HL-60 (cell line): ENCODE results near the gene LPCAT1.

Source experiments
- DNase-seq, 2 experiments: peaks; one replicate each; pipeline ENCODE4 v3.0.0-alpha.2; 2010 to 2020; ENCODE audit warnings: low read depth in 1 of 2, low spot score in 1 of 2
- H3K27ac ChIP-seq: fragments of 250-450 bp; sonication (Bioruptor Pico); replicated peaks from 2 replicates; pipeline ENCODE4 v1.5.1; 2020; ENCODE audit warnings: mild to moderate bottlenecking, moderate library complexity
- H3K27me3 ChIP-seq: fragments of 250-450 bp; sonication (Bioruptor Pico); 2 replicates; pipeline ENCODE4 v1.5.1; 2021; ENCODE audit warnings: mild to moderate bottlenecking, moderate library complexity; ENCODE audit not compliant: insufficient read depth, poor library complexity, severe bottlenecking
- H3K4me3 ChIP-seq: replicated peaks from 2 replicates; pipeline ENCODE4 v1.5.1; 2011; ENCODE audit warnings: mild to moderate bottlenecking, control low read depth, low read length; ENCODE audit not compliant: insufficient read depth
- CTCF ChIP-seq: IDR thresholded peaks from one replicate; pipeline ENCODE4 v1.5.1; 2011; ENCODE audit warnings: low read length, control low read depth, inconsistent platforms; ENCODE audit not compliant: insufficient read depth
- GABPA ChIP-seq: IDR thresholded peaks from 2 replicates; pipeline ENCODE4 v1.6.1; 2012; ENCODE audit warnings: low read depth
- POLR2AphosphoS5 ChIP-seq: IDR thresholded peaks from 2 replicates; pipeline ENCODE4 v1.6.1; 2012; ENCODE audit warnings: low read depth
- REST ChIP-seq: IDR thresholded peaks from 2 replicates; pipeline ENCODE4 v1.6.1; 2012; ENCODE audit warnings: low read depth; ENCODE audit not compliant: insufficient replicate concordance
- SPI1 ChIP-seq: IDR thresholded peaks from 2 replicates; pipeline ENCODE4 v1.6.1; 2012; ENCODE audit warnings: low read depth, mild to moderate bottlenecking, borderline replicate concordance

The LPCAT1 gene

GRCh38 chr5:1535646-1536045, 11.9 kb upstream of the LPCAT1 start:
- Histone ChIP-seq H3K4me3 (no peak overlapping the region), H3K27ac (no peak overlapping the region)

GRCh38 chr5:1532384-1532783, 8.6 kb upstream of the LPCAT1 start:
- DNase-seq, result no peak
- H3K4me3 ChIP-seq, result no peak overlapping the region
- no peak for TF ChIP-seq REST
- TF ChIP-seq POLR2AphosphoS5, result no peak
- peak; percentile 50; the same call in 1 of the 2 replicates for TF ChIP-seq SPI1
- H3K27ac ChIP-seq, result no peak overlapping the region
- no peaks in the 10 kb centered on the region for H3K27me3 ChIP-seq

More at GRCh38 chr5:1535646-1536045, 11.9 kb upstream of the LPCAT1 start:
- H3K27me3 ChIP-seq, result no peaks in the 10 kb centered on the region
- TF ChIP-seq CTCF, result no peak
- TF ChIP-seq SPI1, result no peak
- no peak for TF ChIP-seq REST
- no peak for TF ChIP-seq POLR2AphosphoS5
- DNase-seq, result no peak

GRCh38 chr5:1529498-1529897, 5.7 kb upstream of the LPCAT1 start:
- TF ChIP-seq POLR2AphosphoS5, result no peak
- no peak for TF ChIP-seq CTCF
- no peak for TF ChIP-seq GABPA
- no peak for TF ChIP-seq SPI1
- TF ChIP-seq REST, result no peak
- H3K27ac ChIP-seq, result no peak overlapping the region
- no peaks in the 10 kb centered on the region for H3K27me3 ChIP-seq
- no peak overlapping the region for H3K4me3 ChIP-seq
- DNase-seq, result no peak
